Activated CD4-positive, alpha-beta T cell treated with anti-CD3 and anti-CD28 coated beads for 24 hours (primary cell): ENCODE results near the gene CD9.
"Not testable (repeated sequence)": the region's sequence is repeated elsewhere in the genome, so short reads cannot be mapped to it uniquely, and the experiment has no call there.

Experiments
- DNase-seq, 2 donors: peaks; one replicate each; pipeline ENCODE4 v3.0.0-alpha.2; 2020; ENCODE audit warnings: low read depth in 2 of 2

The CD9 gene, protein sequence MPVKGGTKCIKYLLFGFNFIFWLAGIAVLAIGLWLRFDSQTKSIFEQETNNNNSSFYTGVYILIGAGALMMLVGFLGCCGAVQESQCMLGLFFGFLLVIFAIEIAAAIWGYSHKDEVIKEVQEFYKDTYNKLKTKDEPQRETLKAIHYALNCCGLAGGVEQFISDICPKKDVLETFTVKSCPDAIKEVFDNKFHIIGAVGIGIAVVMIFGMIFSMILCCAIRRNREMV

DNA sequence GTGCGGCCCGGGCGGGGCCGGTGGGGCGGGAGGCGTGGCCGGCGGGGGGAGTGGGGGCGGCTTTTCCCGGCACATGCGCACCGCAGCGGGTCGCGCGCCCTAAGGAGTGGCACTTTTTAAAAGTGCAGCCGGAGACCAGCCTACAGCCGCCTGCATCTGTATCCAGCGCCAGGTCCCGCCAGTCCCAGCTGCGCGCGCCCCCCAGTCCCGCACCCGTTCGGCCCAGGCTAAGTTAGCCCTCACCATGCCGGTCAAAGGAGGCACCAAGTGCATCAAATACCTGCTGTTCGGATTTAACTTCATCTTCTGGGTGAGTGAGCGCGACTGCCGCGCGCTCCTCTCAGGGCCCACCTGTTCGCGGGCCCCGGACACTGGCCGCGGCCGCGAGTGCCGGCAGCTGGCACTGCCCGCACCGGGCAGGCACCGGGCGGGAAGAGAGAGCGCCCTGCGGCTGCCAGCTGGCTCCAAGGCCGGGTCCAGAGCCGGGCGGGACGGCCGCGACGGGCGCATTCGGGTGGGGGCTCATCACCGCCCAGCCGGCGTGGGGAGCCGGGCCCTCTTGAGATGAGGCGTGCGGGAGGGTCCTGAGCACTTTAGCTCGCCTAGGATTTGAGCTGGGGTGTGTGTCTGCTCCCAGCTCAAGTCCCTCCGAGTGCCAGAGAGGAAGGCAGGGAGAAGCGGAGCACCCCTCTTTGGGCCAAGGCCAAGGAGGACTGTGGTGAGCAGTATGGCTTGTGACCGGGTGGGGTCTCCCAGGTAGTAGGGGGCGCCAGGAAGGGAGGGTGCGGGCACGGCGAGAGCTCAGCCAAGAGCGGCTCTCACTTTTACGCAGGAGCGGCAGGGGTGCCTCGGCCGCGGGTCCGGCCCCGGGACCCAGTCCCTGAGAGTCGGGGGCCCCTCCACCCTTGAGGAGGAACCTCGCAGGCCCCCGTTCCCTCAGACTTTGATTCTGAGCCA, at the start of gene CD9:
Gene CD9, plus strand, starts transcription at position 145 of the 957 bp plus-strand sequence. Its CDS starts 100 bp downstream, at position 245.
- DNase-seq = peak; percentile 24 to 32

DNA sequence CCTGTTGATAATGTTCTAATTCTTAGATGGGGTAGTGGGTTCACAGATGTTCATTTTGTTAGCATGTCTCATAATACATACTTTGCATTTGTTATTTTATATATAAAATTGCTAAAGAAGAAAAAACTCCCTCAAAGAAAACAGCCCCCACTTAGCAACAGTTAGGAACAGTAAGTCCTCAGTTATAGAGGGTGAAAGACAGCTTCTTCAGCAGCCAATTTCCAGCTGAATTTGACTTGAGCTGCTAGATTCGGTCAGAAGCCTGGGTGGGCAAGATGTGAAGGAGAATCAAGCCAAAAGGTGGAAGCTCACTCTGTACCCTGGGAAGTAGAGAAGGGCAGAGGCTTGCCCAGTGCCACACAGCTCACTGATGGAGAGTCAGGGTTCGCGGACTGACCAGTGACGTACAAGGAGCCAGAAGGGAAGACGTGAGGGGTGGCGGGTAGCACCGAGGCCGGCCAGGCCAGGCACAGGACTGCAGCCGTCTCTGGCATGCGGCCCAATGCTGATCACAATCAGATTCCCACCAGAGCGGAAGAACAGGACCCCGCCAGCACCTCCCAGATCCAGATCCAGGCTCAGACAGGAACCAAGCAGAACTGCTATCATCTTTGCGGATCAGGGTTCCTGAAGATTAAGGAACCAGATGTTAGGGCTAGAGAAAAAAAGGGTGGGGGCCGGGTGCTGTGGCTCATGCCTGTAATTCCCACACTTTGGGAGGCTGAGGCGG, 45.3 kb upstream of the CD9 start:
- DNase-seq = no peak

DNA sequence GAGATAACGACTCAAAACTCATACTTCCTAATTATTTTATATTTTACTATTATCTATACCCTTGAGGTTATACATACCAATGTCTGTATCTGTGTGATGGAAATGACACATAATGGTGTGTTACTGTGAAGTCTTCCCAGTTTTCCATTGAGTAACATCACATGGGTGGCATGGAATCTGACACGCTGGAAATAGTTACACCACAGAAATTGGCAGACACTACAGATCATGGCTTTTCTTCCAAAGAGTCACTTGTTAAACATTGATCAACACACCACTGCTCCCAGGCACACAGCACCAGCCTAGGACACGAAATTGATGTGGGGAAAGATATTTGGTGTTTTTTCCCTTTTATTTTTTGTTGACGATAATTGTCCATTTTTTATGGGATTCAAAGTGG, 42.7 kb upstream of the CD9 start:
- DNase-seq = no peak

DNA sequence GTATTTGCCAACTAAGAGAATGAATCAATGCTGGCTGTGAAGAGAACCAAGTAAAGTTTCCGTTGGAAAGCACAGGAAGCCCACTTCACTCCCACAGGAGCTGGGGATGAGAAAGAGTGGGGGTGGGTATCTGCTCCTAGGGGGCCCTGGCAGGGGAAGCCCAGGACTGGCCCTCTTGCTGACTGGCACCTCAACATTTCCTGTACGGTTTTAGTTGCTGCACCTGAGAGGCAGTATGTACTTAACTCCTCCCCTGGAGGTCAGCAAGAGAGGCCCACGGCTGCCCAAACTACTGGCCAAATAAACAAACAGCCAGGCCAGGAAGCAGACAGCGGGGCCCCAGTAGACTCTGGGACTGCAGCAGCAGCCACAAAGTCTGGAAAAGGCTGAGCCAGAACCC, 41.9 kb upstream of the CD9 start:
- no peak for DNase-seq

DNA sequence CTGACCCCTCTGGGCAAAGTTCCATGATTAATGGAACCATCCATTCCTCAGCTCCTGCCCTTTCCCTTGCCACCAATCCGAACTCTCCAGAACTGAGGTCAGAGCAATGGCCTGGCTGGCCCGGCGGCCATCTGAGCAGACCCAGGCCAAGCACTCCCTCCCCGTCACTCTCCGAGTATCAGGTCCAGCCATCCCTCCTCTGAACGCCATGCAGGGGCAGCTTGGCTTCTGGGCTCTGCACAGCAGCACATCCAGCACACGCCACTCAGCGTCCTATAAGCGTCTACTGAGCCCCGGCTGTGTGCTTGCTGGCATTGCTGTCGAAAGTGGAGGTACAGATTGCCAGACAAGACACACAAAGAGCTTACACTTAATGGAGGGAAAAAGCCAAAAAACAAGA, 41.5 kb upstream of the CD9 start:
- no peak for DNase-seq

DNA sequence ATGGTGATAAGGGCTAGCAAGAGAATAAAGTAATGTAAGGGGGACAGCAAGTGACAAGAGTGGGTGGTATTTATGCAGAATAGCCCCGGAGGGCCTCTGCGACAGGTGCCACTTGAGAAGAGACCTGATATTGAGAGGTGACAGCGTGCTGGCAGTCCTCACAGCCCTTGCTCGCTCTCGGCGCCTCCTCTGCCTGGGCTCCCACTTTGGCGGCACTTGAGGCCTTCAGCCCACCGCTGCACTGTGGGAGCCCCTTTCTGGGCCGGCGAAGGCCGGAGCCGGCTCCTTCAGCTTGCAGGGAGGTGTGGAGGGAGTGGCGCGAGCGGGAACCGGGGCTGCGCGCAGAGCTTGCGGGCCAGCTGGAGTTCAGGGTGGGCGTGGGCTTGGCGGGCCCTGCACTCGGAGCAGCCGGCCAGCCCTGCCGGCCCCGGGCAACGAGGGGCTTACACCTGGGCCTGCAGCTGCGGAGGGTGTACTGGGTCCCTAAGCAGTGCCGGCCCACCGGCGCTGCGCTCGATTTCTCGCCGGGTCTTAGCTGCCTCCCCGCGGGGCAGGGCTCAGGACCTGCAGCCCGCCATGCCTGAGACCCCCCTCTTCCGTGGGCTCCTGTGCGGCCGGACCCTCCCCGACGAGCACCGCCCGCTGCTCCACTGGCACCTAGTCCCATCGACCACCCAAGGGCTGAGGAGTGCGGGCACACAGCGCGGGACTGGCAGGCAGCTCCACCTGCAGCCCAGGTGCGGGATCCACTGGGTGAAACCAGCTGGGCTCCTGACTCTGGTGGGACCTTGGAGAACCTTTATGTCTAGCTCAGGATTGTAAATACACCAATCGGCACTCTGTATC, 40.8 kb upstream of the CD9 start:
- DNase-seq = not testable (repeated sequence)

DNA sequence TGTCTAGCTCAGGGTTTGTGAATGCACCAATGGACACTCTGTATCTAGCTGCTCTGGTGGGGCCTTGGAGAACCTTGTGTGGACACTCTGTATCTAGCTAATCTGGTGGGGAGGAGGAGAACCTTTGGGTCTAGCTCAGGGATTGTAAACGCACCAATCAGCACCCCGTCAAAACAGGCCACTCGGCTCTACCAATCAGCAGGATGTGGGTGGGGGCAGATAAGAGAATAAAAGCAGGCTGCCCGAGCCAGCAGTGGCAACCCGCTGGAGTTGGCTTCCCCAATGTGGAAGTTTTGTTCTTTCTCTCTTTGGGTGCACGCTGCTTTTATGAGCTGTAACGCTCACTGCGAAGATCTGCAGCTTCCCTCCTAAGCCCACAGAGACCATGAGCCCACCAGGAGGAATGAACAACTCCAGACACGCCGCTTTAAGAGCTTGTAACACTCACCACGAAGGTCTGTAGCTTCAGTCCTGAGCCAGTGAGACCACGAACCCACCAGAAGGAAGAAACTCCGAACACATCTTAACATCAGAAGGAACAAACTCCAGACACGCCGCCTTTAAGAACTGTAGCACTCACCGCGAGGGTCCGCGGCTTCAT, 40.1 kb upstream of the CD9 start:
- DNase-seq = not testable (repeated sequence)

DNA sequence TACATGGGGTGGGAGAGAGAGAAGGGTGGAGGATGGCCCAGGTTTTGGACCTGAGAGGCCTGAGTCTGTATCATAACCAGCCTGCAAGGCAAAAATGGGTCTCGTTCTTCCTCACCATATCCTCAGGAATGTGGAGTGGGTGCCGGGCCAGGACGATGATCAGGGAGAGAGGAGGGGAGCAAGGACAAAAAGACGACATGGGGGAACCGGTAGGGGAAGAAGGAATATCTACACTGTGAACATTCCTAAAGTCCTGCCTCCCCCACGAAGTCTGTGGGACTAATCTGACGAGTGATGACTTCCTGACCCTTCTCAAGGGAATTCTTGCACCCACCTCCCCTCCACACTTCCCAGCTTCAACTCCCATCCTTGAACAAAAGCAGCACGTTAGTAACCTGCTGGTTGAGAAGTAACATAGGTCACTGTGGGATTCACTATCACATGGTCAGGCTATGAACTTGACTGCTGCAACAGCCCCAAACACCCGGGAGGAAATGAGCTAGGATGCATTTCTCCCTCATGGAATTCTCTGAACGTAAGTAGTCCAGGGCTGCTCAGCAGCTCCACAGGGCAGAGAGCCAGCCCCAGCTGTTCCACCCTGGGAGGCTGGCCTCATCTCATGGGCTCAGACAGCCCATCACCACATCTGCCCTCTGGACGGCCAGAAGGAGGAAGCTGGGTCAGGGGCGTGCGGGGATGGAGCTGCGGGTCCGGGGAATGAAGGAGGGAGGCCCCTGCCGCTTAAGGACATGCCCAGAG, 38.9 kb upstream of the CD9 start:
- DNase-seq = no peak

DNA sequence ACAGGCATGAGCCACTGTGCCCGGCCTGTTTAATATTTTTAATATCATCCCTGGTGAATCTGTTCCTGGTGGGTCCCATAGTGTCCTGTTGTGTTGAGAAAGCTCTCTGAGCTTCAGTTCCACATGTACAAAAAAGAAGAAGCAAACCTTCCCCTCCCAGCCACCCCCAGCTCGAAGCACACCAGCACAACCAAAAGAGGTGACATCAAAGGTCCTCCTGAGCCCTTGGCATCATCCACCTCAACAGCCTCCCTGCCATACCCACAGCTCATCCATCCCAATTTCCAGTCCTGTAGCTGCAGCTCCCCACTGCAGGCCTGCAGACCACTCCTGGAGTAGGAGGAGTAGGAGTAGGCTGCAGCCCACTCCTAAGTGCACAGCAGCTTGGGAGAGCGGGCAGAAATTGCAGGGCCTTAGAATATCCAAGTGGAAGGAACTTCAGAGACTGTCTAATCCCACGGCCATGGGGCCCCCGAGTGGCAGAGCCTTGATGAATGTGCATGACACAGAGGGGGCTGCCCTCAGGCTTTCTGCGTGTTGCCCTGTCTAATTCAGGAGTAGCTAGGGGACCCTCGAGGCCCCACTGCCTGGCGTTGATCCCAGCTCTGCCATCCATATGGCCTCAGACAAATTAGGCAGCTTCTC, 36.7 kb upstream of the CD9 start:
- no peak for DNase-seq

DNA sequence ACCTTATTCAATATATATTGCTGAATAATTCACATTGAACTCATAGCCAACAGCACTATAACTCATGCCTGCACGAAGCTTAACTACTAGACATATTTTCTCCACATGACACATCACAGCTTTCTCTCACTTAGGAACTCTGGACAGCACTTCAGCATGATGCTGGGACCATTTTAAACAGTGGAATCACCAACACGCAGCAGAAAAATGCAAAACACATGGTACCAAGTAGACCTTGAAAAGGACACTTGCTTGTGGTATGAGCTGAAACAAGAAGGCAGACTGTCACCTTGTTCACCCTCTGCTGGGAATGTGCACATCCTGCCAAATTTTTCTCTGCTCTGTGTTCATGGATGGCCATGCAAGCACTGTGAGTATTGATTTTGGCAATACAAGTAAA, 34.8 kb upstream of the CD9 start:
- no peak for DNase-seq

DNA sequence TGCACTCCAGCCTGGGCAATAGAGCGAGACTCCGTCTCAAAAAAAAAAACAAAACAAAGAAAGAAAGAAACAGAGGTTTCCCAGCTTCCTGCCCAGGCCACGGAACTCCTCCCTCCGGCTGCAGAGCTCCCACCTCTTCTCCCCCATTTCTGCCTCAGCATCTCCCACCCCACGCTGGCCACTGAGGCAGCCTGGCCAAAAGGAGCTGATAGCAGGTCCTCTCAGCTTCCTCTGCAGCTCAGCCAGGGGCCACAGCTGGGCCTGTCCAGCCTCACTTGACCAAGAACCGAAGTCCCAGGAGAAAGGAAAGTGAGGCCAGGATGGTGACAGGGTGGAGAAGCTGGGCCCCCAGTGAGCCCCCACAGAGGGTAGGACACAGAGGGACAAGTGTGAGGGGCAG, 33.4 kb upstream of the CD9 start:
- no peak for DNase-seq

DNA sequence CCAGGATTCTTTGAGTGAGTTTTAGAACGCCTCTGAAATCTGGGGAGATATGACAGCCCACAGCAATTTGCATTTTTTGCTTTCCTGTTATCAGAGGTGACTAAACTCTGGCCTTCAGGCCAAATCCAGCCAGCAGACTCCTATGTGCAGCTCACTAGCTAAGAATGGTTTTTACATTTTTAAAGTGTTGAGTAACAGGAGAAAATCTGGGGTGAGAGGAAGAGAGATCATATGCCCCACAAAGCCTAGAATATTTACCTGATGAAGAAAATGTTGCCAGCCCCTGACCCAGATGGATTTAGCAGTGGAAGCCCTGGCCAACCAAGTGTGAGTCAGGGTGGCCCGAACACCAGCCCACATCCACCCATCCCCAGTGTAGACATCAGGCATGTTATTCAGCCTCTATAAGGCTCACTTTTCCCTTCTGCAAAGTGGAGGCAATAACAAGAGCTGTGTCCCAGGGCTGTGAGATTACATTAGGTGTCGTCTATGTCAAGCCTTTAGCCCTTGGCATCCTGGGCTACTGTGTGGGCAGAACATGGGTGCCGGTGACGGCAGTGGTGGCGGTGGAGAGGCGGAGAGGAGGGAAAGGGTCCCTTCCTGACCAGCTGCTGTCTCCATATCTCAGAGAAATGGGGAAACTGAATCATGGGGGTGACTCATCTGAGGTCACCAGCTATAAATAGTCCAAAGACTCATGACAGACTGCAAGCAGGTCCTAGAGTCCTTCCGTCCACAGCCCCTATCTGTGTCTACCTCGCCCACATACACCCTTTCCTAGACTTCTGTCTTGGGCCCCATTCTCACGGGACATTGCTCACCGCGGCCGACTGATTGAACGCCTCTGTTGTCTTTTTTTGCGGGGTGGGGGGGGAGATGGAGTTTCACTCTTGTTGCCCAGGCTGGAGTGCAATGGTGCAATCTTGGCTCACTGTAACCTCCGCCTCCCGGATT, 32.6 kb upstream of the CD9 start:
- peak; percentile 41 to 50 for DNase-seq

DNA sequence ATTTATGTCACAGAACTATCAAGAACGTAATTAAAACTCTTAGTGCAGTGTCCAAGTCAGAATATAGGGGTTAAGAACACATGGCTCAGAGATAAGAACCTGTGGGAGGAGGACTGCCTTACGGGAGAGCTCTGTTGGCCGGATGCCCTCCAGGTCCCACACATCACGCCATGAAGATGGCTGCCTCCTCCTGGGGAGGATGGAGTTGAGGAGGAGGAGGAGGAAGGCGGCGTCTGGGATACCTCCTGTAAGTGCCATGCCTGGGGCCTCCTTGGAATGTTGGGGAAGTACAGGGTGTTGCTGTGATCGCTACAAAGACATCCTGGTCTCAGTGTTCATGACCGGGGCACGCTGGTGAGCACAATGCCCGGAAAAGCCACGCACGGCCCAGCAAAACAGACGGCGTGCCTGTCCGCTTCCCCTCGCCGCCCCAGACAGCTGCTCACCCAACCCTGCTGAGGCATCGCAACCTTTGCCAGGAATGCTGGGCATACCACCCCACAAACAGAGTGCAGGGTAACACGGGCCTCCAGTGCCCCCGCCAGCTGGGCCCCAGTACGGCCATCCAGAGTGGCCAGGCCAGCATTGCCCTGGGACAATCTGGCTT, 28.7 kb upstream of the CD9 start:
- DNase-seq = no peak

DNA sequence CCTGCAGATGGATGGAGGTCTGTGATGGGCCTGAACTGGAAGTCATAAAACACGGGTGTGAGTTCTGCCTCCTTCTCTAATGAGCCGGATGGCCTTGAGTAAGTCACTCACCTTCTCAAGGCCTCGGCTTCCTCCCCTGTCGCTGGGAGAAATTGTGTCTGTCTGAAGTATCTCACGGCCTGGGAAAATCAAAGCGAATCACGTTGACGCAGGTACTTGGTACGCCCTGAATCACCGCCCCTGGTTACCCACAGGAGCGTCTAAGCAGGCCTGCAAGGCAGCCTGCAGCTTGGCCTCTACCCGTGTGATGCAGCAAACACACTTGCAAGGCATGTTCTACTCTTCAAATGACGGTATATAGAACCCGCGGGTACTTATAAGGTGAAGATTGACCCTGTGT, 28.1 kb upstream of the CD9 start:
- DNase-seq = no peak

DNA sequence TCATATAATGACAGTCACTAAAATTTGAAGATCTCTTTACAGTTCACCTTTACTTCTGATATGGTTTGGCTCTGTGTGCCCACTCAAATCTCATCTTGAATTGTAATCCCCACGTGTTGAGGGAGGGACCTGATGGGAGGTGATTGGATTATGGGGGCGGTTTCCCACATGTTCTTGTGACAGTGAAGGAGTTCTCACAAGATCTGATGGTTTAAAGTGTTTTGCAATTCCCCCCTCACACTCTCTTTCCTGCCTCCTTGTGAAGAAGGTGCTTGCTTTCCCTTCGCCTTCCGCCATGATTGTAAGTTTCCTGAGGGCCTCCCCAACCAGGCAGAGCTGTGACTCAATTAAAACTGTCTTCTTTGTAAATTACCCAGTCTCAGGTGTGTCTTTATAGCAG, 27.3 kb upstream of the CD9 start:
- DNase-seq = no peak

DNA sequence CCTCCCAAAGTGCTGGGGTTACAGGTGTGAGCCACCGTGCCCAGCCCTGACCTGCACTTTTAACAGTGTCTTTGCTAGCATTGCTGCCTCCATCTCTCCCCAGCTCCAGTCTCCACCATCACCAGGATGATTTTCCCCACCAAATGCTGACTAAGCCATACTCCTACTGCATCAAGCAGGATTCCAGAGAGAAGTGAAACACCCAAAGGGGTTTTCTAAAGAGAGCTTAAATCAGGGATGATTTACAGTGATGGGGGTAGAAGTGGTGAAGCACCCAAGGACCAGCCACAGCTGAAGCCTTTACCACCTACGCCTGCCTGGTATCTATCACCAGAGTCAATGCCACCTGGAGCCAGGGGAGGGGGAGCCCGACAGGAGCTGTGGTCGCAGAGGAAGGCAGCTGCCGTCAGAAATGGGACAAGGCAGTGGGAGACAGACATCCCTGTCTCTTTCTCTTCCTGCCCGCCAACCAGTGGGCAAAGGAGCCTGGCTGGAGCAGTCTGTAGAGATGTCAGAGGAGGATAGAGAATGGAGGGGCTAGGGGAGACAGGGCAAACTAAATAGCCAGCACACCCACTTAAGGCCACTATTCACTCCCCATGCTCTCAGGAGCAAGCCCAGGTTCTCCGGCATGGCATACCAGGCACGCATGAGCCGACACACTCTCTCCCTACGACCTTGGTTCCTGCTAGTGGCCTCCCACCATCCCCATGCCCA, 22.4 kb upstream of the CD9 start:
- no peak for DNase-seq

DNA sequence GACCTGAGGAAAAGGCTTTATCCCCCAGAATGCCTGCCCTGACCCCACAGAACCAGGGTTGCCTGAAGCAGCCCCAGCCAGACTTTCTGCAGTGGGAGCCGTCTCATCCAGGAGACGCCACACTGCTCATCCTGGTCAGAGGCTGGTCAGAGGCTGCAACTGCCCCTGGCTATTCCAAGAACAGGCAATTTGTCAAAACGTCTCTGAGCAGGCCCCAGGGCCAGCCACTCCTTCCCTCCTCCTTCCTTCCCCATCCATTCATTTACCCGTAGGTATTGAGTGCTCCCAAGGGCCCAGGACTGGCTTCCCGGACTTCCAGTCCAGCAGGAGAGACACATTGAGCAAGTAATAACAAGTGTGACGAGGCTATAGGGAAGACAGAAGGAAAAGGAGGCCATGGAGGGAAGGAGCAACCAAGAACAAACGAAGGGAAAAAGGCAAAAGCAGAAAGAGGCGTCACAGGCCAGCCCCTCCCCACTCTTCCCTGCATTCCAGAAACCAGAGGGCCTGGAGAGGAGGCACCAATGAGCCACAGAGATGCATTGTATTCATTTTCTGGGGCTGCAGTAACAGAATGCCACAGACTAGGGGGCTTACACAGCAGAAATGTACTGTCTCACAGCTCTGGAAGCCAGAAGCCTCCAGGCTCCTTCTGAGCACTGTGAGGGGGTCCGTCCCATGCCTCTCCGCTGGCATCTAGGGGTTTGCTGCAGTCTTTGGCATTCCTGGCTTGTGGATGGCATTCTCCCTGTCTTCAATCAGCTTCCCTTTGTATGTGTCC, 21.0 kb upstream of the CD9 start:
- DNase-seq = no peak
